HG03342 (cell line): ENCODE results near the gene AKAIN1.

Source experiments
- ATAC-seq: cut with Tn5 transposase; IDR thresholded peaks from one replicate; pipeline ENCODE4 v1.9.1; 2021; ENCODE audit warnings: mild to moderate bottlenecking, moderate library complexity; ENCODE audit not compliant: unreplicated experiment

AKAIN1 gene, protein sequence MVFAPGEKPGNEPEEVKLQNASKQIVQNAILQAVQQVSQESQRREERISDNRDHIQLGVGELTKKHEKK

DNA sequence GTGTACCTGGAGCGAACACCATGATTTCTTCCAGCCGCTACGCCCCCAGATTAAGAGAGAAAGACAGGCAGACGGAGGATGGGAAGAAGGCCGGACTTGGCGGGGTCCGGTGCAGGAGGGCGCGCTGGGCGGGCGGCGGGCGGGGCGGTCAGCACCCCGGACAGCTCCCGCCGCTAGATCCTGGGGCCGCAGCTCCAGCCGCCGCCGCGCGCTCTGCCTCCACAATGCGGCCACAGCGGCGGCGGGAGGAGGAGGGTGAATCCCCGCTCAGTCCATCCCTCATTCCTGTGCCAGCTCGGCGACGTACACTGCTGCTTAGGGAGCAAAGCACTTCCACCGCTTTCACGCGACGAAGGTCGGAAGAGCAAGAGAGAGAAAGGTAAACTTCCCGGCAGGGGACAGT lies at the start of gene AKAIN1:
TSS of gene AKAIN1 (minus strand) at position 226 of the 403 bp plus-strand sequence. CDS start at position 22, 204 bp downstream.
- ATAC-seq, result no peak

DNA sequence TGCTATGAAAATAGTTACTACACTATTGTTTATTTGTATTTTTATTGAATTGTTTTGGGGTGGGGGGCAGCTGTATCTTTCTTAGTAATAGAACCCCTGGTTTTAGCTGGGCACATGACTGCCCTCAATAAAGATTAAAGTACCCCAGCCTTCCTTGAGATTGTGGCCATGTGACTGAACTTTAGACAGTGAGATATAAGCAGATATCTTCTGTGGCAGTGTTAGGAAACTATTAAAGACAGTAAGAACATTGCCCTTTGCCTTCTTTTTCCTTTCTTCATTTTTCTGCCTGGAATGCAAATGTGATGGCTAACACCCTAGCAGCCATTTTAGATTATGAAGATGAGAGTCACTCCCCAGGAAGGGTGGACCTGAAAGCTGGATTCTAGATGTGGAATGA lies 47.9 kb upstream of the AKAIN1 start:
- ATAC-seq, result no peak

DNA sequence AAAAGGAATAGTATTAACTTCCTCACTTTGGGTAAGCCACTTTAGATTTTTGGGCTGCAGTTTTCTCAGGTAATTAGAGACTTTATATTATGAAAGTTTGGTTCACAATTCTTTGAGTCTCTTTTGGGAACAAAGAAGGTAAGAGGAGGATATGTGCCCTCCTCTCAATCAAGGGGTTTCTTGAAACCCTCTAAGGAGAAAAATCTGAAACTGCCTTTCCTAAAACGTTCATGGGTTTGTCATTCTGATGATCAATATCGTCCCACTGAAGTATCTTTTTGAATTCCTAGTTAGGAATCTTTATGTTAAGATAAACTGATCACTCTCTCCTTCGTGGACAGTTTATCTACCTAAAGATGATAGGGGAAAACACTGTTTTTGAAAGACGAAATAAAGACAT lies 42.4 kb upstream of the AKAIN1 start:
- ATAC-seq, result no peak

DNA sequence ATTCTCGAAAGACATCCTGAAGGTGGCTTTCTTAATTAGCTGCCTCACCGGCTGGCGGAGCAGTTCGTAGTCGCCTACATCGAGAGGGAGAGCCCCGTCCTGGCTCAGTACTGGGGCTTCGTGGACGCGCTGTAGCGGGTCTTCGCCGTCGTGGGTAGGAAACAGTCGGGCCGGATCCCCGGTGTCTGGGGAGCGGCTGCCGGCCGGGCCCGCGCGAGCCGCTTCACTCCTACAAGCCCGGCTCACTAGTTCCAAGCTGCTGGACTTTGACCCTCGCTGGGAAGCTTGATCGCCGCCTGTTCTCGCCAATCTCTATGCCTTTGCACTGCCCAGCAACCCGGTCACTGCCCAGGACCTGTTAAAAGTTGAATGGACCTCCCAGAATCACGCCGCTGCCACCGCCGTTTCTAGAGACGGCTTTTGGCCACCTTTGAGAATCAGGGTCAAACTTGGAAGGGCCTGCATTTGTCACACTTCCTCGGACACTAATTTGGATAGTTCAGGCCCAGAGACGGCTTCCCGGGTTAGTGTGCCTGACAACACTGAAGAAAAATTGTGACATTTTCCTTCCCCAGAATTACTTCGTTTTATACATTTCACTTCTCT lies 41.4 kb upstream of the AKAIN1 start:
- ATAC-seq, result peak; percentile 43

DNA sequence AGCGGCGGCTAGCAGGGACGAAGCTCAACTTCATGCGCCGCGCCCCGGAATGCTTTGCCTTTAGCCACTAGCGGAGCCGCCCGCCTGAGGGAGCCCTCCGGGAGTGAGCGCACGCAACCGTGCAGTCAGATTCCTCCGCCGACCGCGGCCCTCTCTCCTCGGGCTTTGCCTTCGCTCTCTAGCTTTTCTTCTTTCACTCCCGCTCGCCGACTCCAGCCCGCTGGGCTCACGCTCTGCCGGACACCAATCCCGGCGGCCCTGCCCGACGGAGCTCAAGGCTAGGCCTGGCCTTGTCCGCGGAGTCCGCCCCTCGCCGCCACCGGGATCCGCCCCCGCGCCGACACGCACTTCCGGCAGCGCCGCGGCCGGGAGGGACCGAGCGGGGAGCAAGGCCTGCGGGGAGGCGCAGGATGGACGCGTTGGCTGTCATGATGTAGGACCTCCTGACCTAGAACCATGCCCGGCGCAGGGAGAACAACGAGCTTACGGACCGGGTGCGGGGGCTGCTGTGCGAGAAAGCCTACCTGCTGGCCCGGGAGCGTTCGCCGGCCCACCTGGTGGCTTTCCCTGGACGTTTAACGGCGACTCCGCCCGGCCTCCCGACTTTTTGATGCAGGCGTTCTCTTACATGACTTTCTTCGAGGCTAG lies 40.8 kb upstream of the AKAIN1 start:
- peak; percentile 92 for ATAC-seq

DNA sequence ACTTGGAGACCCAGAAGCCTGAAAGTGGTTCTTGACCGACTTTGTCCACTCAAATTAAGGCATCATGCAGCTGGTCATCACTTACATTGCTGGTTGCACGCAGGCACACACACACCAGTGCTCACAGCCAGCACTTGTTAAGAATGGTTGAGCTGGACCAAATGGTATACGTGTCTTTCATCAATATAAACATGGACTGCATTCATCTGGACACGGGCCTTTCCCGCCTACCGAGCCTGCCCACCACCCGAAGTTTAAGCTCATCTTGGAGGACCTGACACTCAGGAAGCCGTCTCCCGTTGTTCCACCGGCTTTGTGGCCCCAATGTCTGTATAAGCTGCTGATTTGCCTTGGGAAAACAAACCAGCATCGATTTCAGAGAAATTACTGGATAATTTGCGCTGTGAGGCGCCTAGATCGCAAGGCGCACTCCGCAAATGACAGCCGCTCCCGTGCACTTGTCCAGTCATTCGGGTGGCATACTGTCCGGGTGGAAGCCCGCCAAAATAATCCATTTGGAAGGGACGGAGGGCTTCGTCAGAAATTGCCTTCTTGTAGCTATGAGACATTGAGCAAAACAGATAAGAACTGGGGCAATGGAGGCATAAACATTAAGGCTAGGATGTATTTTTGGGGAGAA lies 40.1 kb upstream of the AKAIN1 start:
- ATAC-seq, result peak; percentile 35

DNA sequence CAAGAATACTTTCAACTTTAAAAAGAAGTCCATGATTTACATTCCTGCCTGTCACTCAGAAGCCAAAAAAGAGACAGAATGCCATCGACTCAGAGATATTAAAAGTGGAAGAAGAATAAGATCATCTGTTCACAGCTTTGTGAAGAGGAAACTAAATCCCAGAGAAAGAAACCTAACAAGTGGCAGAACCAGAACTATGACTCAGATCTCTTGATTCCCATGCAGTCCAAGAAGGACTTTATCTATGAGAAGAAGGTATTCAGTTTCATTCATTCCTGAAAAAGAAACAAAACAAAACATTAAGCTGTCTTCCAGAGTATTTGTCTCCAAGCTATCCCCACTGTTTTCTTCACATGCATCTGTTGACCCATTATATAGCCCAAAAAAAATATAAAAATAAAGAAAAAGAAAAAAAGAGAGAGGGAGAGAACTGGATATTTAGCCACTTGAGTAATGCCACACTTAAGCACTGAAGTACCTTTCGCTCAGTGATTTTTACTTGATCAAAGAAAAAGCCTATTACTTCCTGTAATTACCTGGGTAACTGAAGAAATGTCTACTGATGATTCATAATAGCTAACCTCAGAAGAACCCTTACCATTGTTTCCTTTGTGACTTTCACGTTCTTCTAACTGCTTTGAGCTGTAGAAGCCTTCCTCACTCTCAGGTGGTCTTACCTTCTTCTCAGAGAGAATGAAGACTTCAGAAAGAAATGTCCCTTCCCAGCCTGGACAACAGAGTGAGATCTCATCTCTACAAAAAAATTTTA lies 17.7 kb upstream of the AKAIN1 start:
- ATAC-seq, result no peak

DNA sequence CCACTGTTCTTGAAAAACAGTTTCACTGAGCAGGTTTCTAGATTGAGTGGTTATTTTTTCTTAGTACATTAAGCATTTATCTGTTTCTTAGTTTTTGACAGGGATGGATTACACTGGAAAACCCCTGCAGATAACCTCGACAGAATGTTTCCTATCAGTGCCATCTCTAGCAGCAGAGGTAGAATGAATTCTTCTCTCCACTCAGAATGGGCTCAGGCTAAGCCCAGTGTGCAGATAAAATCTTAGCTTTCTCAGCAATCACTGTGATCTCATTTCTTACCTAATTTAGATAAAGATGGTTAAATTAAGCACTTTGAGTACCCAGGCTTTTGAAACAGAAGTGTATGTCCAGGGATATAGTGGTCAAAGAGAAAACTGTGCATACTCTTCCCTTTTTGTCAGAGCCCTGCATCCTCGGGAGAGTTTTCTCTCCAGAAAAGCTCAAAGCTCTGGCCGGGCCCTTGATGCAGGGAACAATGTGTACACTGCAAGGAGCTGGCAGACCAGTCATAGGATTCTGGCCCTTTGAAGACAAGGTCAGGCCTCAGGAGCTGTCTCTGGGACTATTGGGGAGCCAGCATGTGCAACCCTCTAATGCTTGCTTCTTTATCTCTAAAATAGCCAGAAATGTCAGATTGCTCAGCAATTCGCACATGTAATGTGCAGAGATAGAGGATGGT lies 10.6 kb upstream of the AKAIN1 start:
- no peak for ATAC-seq

DNA sequence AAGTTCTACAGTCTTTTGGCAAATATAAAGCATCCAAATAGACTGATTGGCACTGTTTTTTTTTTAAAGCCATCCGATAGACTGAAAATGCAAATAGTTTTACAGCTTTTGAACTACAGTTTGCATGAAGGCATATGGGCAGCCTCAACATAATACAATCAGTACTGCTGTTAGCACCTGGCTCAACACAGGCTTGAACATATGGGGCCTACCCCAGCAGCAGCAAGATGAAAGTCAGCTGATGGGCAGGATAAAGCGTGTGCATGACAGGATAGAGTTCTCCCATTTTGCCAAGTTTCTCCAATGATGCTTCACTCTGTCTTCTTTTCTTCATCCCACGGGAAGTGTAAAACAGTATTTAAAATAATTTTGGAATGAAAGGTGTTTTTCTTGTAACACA lies 1.3 kb upstream of the AKAIN1 start:
- no peak for ATAC-seq

DNA sequence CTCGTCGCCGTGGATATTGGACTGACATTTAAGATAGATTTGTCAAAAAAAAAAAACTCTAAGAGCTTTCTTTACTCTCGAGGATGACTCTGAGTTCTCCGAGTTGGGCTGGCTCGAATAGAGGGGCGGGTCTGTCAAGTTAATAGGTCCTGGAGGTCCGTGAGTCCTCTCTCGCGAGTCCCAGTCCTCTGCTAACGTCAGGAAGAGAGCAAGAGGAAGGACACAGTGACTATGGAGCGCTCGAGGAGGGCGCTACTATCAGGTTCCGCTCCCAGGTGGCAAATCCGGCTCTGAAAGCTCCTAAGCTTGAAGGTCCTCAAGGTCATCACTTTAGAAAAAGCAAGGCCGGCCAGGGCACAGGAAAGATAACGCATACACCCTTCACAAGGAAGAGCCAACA lies 404 bp upstream of the AKAIN1 start:
- no peak for ATAC-seq

DNA sequence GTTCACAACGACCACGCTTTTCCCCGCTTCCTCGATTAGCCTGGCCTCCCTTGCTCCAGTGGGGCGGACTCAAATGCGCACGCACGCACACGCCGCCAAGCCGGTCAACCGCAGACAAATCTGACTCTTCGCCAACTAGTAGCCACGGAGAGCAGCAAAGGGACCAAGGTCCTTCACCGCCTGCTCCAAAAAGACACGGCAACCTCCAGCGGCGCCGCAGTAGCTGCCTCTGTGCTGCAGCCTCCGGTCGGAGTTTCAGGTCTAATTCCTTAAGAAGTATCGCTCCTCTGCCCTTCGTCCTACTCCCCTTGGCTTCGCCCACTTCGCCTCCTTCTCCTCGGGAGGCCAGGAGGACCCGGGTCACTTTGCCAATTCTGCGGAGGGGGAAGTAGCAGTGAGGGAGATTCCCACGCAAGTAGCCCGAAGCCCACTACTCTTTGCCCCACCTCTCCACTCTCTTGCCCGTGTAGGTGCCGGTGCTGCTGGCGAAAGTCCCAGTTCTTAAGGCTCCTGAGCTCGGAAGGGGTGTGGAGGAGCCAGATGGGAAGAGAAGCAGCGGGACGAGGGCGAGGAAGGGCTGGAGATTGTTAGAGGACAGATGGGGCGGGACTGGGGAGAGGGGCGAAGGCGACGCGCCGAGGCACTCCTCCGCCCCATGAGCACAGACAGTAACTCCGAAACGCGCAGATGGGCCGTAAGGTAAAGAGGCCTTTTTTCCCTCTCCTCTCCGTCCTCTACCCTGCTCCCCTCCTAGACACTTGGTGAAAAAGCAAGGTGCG lies 615 bp downstream of the AKAIN1 start:
- ATAC-seq, result no peak

DNA sequence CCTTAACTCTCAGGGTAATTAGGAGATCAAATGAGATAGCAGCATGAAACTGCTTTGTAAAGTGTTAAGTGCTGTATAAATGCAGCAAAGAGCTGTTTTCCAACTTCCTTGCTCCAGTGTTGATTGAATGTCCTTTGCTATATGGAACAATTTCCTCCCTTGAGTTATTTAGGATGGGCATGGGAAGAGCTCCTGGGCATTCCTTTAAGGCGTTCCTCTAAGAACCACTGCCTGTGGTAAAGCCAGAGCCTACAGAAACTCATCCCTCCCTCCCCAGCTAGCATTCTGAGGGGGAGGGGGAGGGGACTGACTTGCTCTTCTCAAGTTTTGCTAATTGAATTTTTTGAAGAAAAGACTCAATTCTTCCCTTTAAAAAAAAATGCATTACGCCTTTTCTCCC lies 1.4 kb downstream of the AKAIN1 start:
- no peak for ATAC-seq

DNA sequence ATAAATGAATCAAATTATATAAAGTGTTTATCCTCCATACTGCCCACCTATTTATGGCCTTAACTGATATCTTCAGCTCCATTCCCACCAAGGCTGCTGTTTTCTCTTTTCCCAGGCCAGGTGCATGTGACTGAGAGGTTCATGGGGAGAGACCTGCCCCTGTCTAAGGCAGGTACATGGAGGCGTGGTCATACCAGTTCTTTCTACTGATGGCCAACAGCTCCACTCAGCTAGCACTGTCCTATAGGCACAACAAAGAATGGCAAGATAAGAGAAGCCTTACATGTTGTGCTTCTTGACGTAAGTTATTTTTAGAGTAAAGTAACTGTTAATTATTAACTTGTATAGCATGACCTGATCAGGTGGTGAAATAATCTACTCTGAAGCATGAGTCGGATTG lies 16.8 kb downstream of the AKAIN1 start:
- ATAC-seq, result no peak

DNA sequence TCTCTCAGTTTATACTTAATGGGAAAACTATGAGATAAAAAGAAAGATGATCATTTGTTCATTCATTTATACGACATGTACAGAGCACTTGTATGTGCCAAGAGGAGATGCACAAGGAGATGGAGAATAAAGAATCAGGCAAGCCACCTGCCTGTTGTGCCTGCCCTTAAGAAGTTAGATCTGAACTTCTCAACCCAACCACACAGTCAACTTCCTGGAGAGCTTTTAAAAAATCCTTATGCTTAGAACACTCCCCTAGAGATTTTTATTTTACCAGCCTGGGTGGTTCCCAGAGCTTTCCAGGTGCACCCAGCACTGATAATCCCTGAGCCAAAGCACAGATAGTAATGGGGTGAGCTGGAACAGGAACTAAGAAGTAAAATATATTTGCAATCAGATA lies 18.5 kb downstream of the AKAIN1 start:
- no peak for ATAC-seq

DNA sequence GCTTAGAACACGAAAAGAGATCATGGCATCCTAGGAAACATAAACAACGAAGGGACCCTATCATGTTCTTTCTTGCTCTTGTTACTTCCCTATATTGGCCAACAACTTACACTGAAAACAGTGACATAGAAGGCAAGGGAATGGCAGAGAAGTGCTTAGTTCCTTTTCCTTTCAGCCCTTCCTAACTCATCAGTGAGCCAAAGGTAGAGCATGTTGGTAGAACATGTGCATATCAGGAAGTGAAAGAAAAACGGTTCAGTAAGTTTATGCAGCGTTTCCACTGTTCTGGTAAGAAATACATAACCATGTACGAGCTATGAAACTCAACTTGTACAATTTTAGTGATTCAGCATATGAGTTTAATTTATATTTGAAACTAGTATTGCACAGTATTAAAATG lies 21.7 kb downstream of the AKAIN1 start:
- ATAC-seq, result peak; percentile 89

DNA sequence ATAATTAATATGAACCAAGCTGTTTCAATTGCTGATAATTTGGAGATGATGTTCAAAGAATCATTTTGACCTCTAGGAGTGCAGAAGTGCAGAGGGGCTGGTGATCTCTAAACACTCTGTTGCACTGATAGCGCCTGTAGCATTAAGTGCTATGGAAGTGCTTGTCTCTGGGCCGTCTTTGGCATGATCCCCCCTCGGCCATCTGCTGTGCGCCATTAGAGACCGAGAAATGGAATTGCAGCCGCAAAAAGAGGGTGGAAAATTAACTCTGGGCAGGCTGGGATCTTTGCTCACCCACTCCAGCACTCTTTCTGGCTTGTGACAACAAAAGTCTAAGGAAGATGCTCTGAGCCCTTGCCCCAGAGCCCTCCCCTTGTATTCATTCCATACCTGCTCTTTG lies 23.4 kb downstream of the AKAIN1 start:
- ATAC-seq, result no peak

DNA sequence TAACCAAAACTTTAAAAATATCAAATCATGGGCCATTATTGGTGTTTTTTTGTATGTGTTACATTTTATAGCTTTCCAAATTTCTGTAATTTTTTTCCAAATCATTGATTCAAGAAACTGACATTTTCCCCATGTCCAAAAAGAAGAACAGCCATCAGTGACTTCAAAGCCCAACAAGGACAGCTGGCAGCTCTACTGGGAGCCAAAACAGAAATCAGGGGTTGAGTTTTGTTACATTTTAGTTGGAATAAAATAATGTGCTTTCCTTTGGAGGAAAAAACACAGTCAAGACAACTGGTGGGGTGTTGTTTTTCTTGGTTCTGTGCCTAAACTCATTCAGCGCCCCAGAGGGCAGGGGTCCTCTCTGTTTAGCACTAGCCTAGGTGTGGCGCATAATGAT lies 23.8 kb downstream of the AKAIN1 start:
- no peak for ATAC-seq

DNA sequence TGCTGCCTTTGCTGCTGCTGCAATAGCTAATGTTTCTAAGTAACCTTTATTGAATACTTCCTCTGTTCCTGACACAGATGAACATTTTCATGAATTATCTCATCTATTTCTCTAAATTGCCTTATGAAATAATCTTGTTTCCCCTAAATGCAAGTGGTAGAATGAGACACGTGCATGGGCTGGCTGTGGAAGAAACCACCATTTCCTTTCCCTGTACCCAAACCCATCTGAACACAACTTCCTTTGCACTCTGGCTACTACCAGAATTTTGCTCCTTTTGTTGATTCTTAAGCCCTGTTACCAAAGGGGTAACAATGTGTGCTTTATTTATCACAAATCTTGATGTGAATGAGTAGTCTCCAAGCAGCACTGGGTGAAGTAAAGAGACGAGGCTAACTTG lies 29.2 kb downstream of the AKAIN1 start:
- ATAC-seq, result no peak

DNA sequence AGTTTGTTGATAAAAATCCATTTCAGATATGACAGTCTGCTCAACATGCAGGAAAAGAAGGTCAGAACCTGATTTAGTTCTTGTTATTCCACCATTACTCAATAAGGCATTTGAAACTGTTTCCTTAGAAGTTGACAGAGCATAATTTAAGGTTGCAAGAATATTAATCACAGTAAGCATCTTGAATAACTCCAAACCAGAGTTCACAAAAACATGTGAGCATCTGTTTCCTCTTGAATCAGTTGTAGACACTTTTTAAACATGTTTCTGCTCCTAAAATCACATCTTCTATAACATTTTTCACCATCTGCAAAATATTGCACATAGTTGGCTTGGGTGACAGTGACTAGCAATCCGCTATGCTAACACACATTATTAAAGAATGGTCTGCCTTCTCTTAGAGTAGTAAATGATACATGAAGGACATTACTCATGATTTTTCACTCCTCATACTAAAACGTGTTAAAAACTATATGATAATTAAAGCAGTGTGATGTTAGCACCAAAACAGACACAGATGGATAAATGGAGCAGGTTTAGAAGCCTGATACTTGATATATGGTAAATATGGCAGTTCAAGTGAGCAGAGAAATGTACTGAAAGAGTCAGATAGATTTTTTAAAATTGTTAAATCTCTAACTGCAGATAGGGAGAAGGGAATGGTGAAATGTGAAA lies 30.3 kb downstream of the AKAIN1 start:
- ATAC-seq, result no peak

DNA sequence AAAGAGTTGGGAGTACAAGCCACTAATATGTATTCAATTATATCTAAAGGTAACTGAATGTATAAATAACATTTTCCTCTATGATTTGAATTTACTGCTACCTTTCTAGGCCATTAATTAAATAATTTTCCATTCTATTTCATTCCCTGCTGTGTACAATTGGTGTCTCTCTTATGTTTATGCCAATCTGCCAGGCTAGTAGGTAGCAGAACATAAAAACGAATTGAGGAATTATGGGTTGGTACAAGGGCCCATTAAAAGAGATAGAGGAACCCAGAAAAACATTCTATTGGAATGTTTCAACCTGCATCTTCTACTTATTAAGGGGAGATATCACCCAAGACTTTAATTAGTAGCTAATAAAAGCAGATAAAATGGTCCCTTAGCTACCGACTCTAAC lies 32.2 kb downstream of the AKAIN1 start:
- no peak for ATAC-seq
